Fibroblast of peridontal ligament (primary cell): Measurements from ENCODE around the gene ANKRD13C.

Experiments
- DNase-seq: peaks from one replicate; pipeline ENCODE4 v3.0.0-alpha.2; 2010; ENCODE audit errors: extremely low read depth

The ANKRD13C gene

DNA sequence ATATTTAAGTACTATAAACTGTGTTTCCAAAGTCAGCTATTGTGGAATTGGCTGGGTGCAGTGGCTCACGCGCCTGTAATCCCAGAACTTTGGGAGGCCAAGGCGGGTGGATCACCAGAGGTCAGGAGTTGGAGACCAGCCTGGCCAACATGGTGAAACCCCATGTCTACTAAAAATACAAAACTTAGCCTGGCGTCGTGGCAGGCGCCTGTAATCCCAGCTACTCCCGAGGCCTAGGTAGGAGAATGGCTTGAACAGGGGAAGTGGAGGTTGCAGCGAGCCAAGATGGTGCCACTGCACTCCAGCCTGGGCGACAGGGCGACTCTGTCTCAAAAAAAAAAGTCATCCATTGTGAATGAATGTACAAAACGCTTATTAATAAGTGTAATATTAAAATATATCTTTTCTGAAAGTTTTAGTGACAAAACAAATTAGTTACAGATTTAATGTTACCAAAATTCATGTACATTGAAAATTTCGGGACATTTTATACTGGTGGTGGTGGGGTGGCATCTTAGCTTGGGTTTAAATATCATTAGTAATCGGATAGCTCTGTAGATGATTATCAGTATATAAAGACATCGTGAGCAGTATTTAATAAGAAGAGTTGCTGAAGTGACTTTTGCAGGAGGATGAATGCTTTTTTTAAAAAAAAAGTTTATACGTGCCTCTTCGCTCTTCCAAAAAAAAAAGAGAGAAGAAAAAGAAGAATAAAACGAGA is 133.8 kb downstream of the ANKRD13C start:
- DNase-seq = no peak

DNA sequence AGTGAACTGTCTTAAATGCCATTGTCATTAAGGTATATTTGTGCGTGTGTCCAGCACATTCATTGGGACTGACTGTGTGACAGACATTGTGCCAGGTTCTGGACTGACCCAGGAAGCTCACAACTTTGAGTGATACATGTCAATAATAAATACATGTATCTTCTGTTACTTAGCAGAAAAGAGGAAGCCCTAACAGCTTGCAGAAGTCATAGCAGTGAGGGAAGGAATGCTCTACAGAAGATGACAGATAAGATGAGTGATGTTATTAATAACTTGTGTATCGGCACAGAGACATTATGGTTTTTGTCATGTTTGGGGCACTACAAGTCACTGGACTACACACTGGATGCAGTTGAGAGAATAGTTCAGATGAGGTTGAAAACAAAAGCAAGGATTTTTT is 134.5 kb downstream of the ANKRD13C start:
- no peak for DNase-seq

DNA sequence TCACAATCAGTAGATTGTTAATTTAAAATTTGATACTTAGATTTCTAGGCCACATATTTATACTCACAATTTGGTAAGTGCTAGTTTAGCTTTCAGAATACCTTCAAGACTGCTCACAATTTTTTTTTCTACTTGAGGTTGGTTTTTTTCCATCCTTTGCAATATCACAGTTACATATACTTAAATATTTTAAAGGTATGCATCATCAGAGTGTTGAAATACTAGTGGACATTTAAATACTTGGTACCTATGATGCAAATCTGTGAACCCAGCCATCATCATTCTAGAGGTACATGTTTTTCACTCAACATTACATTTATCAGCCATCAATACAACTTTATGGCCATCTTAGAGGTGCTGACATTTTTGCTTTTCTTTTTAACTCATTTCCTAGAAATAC is 143.0 kb downstream of the ANKRD13C start:
- peak; percentile 22 for DNase-seq

DNA sequence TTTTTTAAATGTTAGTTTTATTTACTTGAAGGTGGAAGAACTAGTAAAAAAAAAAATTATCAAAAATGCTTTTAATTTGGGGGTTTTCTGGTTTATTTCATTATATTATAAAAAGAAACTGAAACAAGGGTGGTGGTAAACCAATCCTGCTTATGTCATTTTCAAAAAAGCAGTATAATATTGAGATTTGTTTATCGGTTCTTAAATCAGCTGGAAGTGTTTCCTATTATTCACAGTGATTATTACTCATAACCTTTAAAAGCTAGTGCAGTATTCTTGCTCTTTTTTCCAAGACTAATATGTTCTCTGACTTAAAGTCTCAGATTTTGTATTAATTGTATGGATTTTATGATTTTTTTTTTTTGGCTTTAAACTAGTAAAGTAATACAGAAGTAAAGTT is 143.7 kb downstream of the ANKRD13C start:
- DNase-seq = no peak
